H7 (cell line): ENCODE data around the gene ACE. TPM values are rescaled to one million over a fixed set of nuclear protein-coding genes. Genes with fewer than 3 reads are reported as not detected.
"Not testable (repeated sequence)": the region's sequence is repeated elsewhere in the genome, so short reads cannot be mapped to it uniquely, and the experiment has no call there.

ENCODE experiments used
- DNase-seq: peaks from one replicate; pipeline ENCODE4 v3.0.0; 2012
- H3K27me3 ChIP-seq: 2 replicates; pipeline ENCODE4 v1.6.0; 2011; ENCODE audit warnings: mild to moderate bottlenecking, low read length; ENCODE audit not compliant: control insufficient read depth, insufficient read depth
- H3K36me3 ChIP-seq: replicated peaks from 2 replicates; pipeline ENCODE4 v1.5.1; 2011; ENCODE audit warnings: low read length; ENCODE audit not compliant: control insufficient read depth, insufficient read depth
- H3K4me3 ChIP-seq: 2 replicates; pipeline ENCODE4 v1.5.1; 2011; ENCODE audit warnings: low read depth, mild to moderate bottlenecking, control low read depth, low read length, moderate library complexity; ENCODE audit not compliant: insufficient read depth
- total RNA-seq: library from RNA; depleted of rRNA; stranded (reverse); fragments of >200 nt; shearing (Covaris generic); gene quantifications from 2 replicates; pipeline ENCODE4 v1.2.3, GENCODE V29; 2014

Gene ACE
- total RNA-seq, 1 experiment from 2014 or later, result 4.6 TPM

DNA sequence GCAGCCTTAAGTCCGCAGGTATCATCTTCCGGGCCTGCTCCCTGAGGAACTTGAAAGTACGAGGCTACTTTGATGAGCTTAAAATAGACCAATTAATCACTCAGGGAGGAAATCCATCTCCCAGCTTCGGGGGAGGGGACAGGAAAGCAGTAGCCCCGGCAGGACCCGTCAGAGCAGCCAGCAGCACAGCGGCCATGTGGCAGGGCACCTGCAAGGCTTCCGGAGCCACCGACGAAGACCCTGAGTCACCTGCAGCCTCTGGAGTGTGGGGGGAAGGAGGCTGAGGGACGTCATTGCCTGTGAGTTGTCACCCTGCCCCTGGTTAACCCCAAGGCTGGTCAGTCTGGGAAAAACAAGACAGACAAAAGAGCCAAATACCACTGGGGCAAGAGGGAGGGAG is 26.3 kb upstream of the ACE start:
- DNase-seq, result peak; percentile 56
- H3K27me3 ChIP-seq, result no peaks in the 10 kb centered on the region
- H3K36me3 ChIP-seq, result no peaks in the 10 kb centered on the region
- H3K4me3 ChIP-seq, result no peak overlapping the region

DNA sequence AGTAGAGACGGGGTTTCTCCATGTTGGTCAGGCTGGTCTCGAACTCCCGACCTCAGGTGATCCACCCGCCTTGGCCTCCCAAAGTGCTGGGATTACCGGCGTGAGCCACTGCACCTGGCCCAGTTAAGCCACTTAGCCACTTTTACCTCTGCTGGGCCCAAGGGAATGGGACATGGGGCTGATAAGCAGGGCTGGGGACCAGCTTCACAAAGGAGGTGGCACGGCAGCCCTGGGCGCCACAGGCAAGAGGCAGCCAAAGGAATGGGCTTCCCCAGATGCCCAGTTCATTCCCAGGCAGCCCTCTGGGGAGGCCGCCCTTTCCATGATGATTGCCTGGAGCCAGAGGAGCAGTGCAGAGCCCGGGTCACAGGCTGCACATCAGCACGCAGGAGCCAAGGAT is 25.7 kb upstream of the ACE start:
- H3K4me3 ChIP-seq, result no peak overlapping the region
- no peaks in the 10 kb centered on the region for H3K36me3 ChIP-seq
- DNase-seq, result no peak
- no peaks in the 10 kb centered on the region for H3K27me3 ChIP-seq

DNA sequence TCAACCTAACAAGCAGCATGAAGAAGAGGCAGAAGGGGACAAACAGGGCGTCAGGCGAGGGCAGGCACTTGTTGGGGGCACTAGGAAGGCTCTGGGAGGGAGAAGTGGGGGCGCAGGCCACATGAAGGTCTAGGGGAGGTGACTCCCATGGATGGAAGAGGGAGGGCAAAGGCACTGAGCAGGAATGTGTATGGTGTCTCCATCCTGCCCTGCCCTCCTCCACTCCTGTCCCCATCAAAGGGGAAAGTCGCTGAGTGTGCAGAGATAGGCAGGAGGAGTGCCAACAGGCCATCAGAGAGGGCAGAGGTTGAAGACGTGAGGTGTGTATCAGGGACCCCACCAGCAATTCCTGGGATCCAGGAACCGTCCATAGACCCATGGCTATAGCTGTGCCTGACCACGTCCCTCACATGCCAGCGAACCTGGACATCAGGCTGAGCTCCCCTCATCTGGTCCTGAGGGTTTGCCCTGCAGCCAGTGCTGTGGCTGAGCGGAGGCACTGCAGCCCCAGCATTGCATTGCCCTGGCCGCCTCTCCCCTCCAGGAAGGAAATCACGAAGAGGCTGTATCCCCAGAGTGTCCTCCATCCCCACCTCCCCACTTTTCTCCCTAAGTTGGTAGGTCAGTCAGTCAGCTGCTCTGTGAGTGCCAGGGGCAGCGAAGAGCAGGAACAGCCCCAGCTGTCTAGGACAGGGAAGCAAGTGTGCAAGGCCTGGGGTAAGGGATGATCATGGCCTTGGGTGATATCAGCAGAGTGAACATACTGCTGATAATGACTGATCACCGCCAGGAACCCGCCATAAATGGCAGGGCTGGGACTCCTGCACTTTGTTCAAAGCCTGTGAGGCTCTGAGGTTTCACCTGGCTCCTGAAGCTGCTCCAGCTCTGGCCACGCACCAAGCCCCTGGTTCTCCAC is 24.6 kb upstream of the ACE start:
- no peaks in the 10 kb centered on the region for H3K36me3 ChIP-seq

DNA sequence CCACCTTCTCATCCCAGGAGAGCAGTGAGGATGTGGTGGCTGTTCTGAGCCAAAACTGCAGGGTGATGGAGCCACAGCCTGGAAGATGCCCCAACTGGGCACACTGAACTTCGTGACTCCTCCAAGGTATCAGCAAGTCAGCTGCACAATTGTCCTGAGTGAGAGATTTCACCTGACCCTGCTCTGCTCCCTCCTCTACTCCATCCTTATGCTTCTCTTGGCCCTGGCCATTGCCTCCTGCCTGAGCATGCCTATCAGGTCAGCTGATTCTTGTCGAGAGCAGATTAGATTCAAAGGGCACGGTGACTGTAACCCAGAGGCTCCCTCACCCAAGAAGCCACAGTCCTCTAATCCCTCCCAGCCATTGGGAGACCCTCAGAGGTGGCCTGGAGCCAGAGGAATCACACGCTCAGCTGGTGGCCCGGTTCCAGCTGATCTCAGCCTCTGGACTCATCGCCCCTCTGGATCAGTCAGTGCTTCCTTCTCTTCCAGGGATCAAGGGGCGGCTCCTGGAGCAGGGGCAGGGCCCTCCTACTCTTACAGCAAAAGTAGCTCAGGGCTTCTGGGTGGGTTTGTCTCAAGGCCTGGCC is 23.8 kb upstream of the ACE start:
- DNase-seq, result no peak
- H3K27me3 ChIP-seq, result no peaks in the 10 kb centered on the region
- H3K36me3 ChIP-seq, result no peaks in the 10 kb centered on the region
- no peak overlapping the region for H3K4me3 ChIP-seq

More for the DNA sequence above, 24.6 kb upstream of the ACE start:
- Histone ChIP-seq H3K27me3 (no peaks in the 10 kb centered on the region), H3K4me3 (no peak overlapping the region)
- DNase-seq, result peak; percentile 48

DNA sequence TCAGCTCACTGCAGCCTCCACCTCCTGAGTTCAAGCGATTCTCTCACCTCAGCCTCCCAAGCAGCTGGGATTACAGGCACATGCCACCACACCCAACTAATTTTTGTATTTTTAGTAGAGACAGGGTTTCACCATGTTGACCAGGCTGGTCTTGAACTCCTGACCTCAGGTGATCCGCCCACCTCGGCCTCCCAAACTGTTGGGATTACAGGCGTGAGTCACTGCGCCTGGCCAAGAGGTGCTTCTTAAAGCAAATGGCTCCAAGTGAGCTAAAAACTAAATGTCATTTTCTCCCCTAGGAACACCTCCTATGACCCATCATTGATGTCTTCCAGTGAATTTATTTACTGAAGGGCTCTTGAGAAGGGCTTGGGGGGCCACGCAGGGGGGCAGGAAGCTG is 22.5 kb upstream of the ACE start:
- not testable (repeated sequence) for H3K27me3 ChIP-seq, H3K4me3 ChIP-seq, H3K36me3 ChIP-seq, DNase-seq

DNA sequence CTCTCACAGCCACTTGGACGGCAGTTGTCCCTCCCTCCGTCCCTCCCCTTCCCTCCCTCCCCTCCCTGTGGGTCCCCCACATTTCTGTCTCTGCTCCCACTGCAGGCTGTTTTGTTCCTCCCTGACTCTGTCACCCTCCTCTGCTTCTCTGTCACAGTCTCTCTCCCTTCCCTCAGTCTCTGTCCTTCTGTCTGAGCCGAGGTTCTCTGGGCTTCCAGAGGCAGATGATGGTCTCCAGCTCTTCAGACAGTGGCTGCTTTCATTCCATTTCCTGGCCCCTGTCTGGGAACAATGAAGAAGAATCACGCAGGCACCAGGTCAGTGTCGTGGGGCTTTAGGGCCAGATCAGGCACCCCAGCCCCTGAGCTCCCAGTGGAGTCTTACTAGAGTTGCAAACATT is 21.9 kb upstream of the ACE start:
- Histone ChIP-seq H3K36me3 (no peaks in the 10 kb centered on the region), H3K27me3 (no peaks in the 10 kb centered on the region), H3K4me3 (no peak overlapping the region)
- no peak for DNase-seq

DNA sequence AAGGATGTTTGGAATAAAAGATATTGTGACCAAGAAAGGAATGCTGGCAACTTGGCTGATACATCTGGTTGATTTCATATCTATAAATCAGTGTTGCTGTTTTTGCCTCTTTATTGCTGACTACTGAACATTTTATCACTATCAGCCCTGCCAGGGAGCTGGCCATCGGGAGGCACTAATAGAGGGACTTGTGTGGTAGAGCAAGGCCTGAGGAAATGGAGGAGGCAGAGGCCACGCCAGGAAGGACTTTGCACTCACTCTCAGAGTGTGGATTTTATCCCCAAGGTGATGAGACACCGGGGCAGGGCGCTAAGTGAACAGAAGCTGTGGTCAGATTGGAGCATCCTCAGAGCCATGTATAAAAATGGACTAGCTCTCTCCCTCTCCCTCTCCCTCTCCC is 21.4 kb upstream of the ACE start:
- Histone ChIP-seq H3K36me3 (no peaks in the 10 kb centered on the region), H3K27me3 (no peaks in the 10 kb centered on the region), H3K4me3 (no peak overlapping the region)
- DNase-seq, result no peak

DNA sequence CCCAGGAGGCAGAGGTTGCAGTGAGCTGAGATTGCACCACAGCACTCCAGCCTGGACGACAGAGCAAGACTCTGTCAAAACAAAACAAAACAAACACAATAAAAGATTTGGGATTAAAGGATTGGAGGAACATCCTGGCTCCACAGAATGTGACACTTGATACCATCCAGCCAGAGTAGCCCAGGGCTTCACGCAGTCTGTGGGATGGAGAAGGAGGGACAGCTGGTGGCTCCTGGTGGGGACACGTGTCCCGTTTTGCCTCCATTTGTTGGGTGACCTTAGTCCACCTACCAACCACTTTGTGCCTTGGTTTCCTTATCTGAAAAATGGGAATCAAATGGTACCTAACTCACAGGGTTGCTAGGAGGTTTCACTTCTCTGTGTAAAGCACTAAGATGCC is 18.4 kb upstream of the ACE start:
- no peak for DNase-seq
- Histone ChIP-seq H3K4me3 (no peak overlapping the region), H3K27me3 (no peaks in the 10 kb centered on the region)

DNA sequence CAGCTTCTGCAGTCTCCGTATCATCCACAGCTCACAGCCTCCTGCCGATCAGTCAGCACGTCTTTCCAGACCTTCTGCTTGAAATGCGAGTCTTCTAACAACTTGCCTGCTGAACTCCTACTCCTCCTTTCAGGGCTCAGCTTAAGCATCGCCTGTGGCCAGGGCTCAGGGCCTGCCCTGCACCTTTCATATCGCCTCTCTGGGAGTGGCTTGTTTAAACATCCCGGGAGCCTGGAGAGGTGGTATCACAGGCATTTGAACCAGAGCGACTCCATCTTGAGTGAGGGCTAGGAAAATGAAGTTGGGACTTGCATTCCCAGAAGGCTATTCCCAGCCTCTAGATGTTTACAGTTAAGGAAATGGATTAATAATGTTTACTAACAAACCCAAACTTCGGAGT is 16.8 kb upstream of the ACE start:
- no peak overlapping the region for H3K4me3 ChIP-seq
- H3K27me3 ChIP-seq, result no peaks in the 10 kb centered on the region
- no peaks in the 10 kb centered on the region for H3K36me3 ChIP-seq
- no peak for DNase-seq

More for the DNA sequence above, 18.4 kb upstream of the ACE start:
- H3K36me3 ChIP-seq, result no peaks in the 10 kb centered on the region

DNA sequence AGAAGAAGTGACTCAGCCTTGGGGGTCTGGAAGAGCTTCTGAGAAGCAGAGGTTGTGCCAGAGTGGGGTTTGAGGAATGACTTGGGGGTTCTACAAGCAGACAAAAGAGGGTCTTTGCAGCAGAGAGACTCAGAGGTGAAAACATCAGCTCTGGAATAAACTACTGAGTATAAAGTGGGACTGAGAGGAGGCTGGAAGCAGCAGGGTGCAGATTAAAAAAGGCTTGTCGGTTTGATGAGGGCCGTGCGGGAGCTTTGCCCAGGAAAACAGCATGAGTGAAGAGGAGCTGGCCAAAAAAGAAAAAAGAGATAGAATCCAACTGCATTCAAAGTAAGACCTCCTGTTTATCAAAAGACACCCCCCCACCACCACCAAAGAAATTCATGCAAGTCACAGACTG is 13.1 kb upstream of the ACE start:
- Histone ChIP-seq H3K36me3 (no peaks in the 10 kb centered on the region), H3K27me3 (no peaks in the 10 kb centered on the region), H3K4me3 (no peak overlapping the region)
- no peak for DNase-seq

DNA sequence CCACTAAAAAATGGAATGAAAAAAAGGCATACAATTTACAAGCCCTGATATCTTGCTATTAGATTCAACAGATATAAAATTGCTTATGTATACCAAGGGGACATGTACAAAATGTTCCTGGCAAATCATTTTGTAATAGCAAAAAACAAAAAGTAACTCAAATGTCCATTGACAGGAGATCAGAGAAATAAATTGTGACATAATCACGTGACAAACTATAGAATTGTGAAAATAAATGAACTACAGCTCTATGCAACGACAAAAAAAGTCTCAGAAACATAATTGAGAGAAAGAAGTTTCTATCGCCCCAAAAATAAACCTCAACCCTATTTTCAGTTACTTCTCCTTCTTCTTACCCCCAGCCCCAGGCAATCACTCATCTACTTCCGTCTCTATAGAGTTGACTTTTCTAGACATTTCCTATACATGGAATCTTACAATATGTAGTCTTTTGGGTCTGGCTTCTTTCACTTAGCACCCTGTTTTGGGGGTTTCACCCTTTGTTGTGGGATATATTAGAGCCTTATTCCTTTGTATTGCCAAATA is 12.1 kb upstream of the ACE start:
- no peak for DNase-seq
- Histone ChIP-seq H3K4me3 (no peak overlapping the region), H3K36me3 (no peaks in the 10 kb centered on the region), H3K27me3 (no peaks in the 10 kb centered on the region)

DNA sequence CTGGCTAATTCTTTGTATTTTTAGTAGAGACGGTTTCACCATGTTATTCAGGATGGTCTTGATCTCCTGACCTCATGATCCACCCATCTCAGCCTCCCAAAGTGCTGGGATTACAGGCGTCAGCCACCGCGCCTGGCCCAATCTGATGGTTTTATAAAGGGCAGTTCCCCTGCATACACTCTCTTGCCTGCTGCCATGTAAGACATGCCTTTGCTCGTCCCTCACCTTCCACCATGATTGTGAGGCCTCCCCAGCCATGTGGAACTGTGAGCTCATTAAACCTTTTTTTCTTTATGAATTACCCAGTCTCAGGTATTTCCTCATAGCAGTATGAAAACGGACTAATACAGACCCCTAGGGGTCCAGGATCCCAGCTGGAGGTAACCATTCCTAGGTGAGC is 8.8 kb upstream of the ACE start:
- not testable (repeated sequence) for H3K27me3 ChIP-seq, H3K4me3 ChIP-seq, DNase-seq, H3K36me3 ChIP-seq

DNA sequence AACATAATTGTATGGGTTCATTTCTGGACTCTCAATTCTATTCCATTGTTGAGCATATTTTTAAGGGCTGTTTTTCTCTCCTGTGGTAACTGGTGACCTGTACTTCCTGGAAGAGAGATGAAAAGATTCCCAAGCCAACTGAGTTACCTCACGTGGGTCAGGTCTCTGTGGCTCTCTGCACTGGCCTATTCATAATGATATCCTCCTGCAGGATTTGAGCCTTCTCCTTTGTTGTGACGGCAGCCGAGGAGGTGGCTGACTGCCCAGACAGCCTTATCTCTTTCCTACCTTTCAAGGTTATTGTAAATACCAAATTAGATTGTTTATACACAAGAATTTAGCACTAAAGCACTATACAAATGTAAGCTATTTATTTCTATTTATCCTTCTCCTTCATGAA is 2.7 kb upstream of the ACE start:
- no peak overlapping the region for H3K4me3 ChIP-seq
- no peak for DNase-seq
- peaks cover 17% of the 10 kb centered on the region for H3K27me3 ChIP-seq
- no peaks in the 10 kb centered on the region for H3K36me3 ChIP-seq

DNA sequence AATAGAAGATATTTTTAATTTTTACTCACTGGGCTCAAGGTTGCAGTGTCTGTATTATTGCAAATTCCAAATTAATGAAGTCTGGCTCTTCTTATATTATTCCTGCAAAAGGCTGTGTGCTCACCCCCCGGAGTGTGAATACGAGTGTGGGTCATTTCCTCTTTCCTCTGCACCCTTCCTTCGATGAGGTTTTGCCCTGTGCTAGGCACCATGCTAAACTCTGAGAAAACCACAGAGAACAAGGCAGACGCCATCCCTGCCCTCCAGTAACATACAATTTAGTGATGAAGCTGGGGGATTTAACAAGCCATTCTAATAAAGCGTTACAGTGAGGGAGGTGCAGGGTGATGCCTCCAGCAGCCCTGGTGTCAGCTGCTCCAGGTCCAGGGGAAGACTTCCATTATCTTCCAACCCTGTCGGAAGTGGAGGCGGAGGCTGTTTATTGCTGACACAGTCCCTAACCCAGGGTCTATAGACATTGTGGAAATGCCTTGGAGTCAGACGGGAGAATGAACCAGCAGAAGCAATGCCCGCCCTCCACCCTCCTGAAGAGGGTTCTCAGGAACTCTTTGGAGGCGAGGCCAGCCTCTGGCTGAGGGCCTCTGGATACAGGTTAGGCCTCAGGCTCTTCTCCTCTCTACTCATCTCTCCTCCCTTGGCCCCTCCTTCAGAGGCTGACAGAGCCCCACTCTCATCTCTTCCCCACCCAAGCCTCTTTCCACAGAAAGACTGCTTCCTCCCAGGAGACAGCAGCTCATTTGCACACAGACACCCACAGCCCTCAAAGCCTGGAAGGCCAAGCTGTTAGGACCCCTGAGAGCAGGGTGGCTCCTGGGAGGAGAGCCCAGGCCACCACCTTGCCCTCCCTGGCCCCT is 2.0 kb upstream of the ACE start:
- no peaks in the 10 kb centered on the region for H3K36me3 ChIP-seq
- DNase-seq, result no peak

More for the DNA sequence above, 2.0 kb upstream of the ACE start:
- Histone ChIP-seq H3K4me3 (no peak overlapping the region), H3K27me3 (peaks cover 17% of the 10 kb centered on the region)
